Measurements from ENCODE around the gene TIAL1.

TIAL1 gene

DNA sequence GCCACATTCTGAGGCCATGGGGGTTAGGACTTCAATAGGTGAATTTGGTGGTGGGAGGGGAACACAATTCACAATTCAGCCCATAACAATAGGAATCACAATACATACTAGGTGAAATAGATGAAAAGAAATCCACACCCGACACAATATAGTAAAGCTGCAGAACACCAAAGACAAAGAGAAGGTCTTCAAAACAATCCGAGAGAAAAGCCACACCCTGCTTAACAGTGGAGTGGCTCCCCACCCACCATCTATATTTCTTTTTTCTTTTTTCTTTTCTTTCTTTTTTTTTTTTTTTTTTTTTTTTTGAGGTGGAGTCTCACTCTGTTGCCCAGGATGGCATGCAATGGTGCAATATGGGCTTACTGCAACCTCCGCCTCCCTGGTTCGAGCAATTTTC lies 14.7 kb upstream of the TIAL1 start:
- TF ChIP-seq USF1 (IDR thresholded peaks at IDR 0.05) (no peak), TEAD4 (IDR thresholded peaks at IDR 0.05) (no peak), TCF12 (IDR thresholded peaks at IDR 0.05; ENCODE audit: low read depth) (no peak), NFIC (IDR thresholded peaks at IDR 0.05) (no peak), RAD21 (IDR thresholded peaks at IDR 0.05; ENCODE audit: low read depth) (no peak), CEBPB (IDR thresholded peaks at IDR 0.05) (no peak)

GRCh38 chr10:119609516-119609915 lies 12.8 kb upstream of the TIAL1 start:
- TF ChIP-seq NFIC (IDR thresholded peaks at IDR 0.05), result no peak
- TF ChIP-seq CREB1 (IDR thresholded peaks at IDR 0.05; ENCODE audit: low read depth), result no peak
- TF ChIP-seq TAF1 (IDR thresholded peaks at IDR 0.05; ENCODE audit: low read depth), result no peak
- TF ChIP-seq ZBTB7A (IDR thresholded peaks at IDR 0.05; ENCODE audit: low read depth), result no peak
- TF ChIP-seq, protein P1, sequence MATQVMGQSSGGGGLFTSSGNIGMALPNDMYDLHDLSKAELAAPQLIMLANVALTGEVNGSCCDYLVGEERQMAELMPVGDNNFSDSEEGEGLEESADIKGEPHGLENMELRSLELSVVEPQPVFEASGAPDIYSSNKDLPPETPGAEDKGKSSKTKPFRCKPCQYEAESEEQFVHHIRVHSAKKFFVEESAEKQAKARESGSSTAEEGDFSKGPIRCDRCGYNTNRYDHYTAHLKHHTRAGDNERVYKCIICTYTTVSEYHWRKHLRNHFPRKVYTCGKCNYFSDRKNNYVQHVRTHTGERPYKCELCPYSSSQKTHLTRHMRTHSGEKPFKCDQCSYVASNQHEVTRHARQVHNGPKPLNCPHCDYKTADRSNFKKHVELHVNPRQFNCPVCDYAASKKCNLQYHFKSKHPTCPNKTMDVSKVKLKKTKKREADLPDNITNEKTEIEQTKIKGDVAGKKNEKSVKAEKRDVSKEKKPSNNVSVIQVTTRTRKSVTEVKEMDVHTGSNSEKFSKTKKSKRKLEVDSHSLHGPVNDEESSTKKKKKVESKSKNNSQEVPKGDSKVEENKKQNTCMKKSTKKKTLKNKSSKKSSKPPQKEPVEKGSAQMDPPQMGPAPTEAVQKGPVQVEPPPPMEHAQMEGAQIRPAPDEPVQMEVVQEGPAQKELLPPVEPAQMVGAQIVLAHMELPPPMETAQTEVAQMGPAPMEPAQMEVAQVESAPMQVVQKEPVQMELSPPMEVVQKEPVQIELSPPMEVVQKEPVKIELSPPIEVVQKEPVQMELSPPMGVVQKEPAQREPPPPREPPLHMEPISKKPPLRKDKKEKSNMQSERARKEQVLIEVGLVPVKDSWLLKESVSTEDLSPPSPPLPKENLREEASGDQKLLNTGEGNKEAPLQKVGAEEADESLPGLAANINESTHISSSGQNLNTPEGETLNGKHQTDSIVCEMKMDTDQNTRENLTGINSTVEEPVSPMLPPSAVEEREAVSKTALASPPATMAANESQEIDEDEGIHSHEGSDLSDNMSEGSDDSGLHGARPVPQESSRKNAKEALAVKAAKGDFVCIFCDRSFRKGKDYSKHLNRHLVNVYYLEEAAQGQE (IDR thresholded peaks at IDR 0.05; ENCODE audit: low read depth), result no peak
- TF ChIP-seq TCF12 (IDR thresholded peaks at IDR 0.05; ENCODE audit: low read depth), result no peak
- no peak for TF ChIP-seq RAD21 (IDR thresholded peaks at IDR 0.05; ENCODE audit: low read depth)
- TF ChIP-seq FOXM1 (IDR thresholded peaks at IDR 0.05; ENCODE audit: borderline replicate concordance, low read depth), result no peak
- TF ChIP-seq, protein P2, sequence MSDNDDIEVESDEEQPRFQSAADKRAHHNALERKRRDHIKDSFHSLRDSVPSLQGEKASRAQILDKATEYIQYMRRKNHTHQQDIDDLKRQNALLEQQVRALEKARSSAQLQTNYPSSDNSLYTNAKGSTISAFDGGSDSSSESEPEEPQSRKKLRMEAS (IDR thresholded peaks at IDR 0.05), result no peak
- TF ChIP-seq USF1 (IDR thresholded peaks at IDR 0.05), result no peak
- no peak for TF ChIP-seq CEBPB (IDR thresholded peaks at IDR 0.05)
- TF ChIP-seq EP300 (IDR thresholded peaks at IDR 0.05; ENCODE audit: borderline replicate concordance), result no peak
- TF ChIP-seq EGR1 (IDR thresholded peaks at IDR 0.05), result no peak

DNA sequence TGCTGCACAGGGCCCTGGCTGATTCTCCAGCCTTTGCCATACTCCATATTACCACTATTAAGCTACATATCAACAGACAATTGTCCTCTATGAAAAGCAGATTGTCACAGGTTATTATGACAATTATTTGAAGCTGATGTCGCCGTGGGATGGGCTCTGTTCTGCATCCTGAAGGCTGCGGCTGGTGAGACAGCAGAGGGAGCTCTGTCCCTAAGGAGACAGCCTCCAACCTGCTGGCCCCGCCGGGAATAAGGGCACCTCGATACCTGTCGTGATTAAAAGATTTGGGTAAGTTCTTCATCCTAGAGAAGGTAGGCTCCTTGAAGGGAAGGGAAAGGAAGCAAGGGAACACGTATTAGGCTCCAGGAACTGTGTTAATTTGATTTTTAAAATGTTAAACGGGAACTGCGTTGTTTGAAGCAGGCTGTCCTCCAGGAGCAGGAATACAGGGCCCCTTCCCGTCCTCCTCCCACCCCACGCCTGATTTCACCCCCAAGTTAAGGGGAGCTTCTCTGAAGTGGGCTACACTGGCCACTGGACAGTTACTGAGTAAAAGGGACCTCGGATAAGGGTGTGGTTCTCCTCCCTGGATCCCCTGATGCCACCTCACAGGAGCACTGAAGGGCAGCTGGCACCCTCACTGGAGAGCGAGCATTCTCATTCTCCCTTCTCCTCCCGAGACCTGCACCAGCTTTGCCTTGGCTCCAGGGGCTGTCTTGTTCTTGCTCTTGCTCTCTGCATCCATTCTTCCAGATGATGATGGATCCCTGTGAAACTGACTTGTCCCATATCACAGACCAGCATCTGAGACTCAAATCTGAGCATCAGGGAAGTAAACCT lies 11.8 kb upstream of the TIAL1 start:
- TF ChIP-seq USF1 (IDR thresholded peaks at IDR 0.05) (no peak), RAD21 (IDR thresholded peaks at IDR 0.05; ENCODE audit: low read depth) (peak; percentile 99)

DNA sequence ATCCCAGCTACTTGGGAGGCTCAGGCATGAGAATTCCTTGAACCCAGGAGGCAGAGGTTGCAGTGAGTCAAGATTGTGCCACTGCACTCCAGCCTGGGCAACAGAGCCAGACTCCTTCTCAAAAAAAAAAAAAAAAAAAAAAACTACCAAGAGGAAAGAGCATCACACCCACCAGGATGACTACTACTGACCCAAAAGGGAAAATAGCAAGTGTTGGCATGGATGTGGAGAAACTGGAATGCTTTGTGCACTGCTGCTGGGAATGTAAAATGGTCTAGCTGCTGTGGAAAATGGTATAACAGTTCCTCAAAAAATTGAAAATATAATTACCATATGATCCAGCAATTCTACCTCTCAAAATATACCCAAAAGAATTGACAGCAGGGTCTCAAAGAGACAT lies 7.7 kb upstream of the TIAL1 start:
- TF ChIP-seq TCF12 (IDR thresholded peaks at IDR 0.05; ENCODE audit: low read depth), result no peak
- TF ChIP-seq TAF1 (IDR thresholded peaks at IDR 0.05; ENCODE audit: low read depth), result no peak
- TF ChIP-seq NFIC (IDR thresholded peaks at IDR 0.05), result no peak
- no peak for TF ChIP-seq USF1 (IDR thresholded peaks at IDR 0.05)
- TF ChIP-seq RAD21 (IDR thresholded peaks at IDR 0.05; ENCODE audit: low read depth), result no peak
- TF ChIP-seq CEBPB (IDR thresholded peaks at IDR 0.05), result no peak
- no peak for TF ChIP-seq EP300 (IDR thresholded peaks at IDR 0.05; ENCODE audit: borderline replicate concordance)
- no peak for TF ChIP-seq TEAD4 (IDR thresholded peaks at IDR 0.05)
- TF ChIP-seq, protein P2 (IDR thresholded peaks at IDR 0.05), result no peak
- no peak for TF ChIP-seq FOXM1 (IDR thresholded peaks at IDR 0.05; ENCODE audit: borderline replicate concordance, low read depth)
- TF ChIP-seq YY1 (IDR thresholded peaks at IDR 0.05; ENCODE audit: low read depth), result no peak
- TF ChIP-seq, protein P1 (IDR thresholded peaks at IDR 0.05; ENCODE audit: low read depth), result no peak
- TF ChIP-seq CREB1 (IDR thresholded peaks at IDR 0.05; ENCODE audit: low read depth), result no peak

- TF ChIP-seq CEBPB (IDR thresholded peaks at IDR 0.05) (no peak; the same call in 1 of the 2 replicates), RAD21 (IDR thresholded peaks at IDR 0.05; ENCODE audit: low read depth) (peak; percentile 62)
Observed at GRCh38 chr10:119602241-119603095, 5.7 kb upstream of the TIAL1 start.

Data from Ishikawa (cell line).